ENCODE results near the gene DOLK. TPM values are rescaled to one million over a fixed set of nuclear protein-coding genes. Genes with fewer than 3 reads are reported as not detected.

The DOLK gene
- total and polyA plus RNA-seq, 10 of the 15 experiments (the other 5 are each of a cell fraction or from before 2014, with no cell fraction given) = 1.9 to 18.2 (median 9.1) TPM

GRCh38 chr9:128911529-128912035 is 35.8 kb downstream of the DOLK start:
- SMC1A ChIA-PET (ENCODE audit: uncharacterized antibody, unreplicated experiment) = no interaction called here
- in situ Hi-C loops (cut with MboI) (no loop called here), intact Hi-C loops (cut with micrococcal nuclease; ENCODE audit: unreplicated experiment) (no loop called here)
- H2AFZ ChIP-seq (ENCODE audit: control insufficient read depth, low read depth, low read length) = no peak overlapping the region
- 84% methylated on average over 8 of the region's 8 CpGs for WGBS (ENCODE audit: insufficient coverage, insufficient replicate concordance, low lambda C conversion rate, missing lambda C conversion rate)
- H3K27me3 ChIP-seq (replicated peaks in 1 of 2; ENCODE audit: control insufficient read depth in 2 of 2, insufficient read depth in 2 of 2, low read length in 1 of 2) = no peaks in the 10 kb centered on the region
- POLR2A ChIA-PET = no interaction called here
- CTCF ChIA-PET = interaction anchor here (1.2 to 1.5 kb wide), 2 partner anchors 15 to 17 kb away, joined by 3 read pairs; no protein-coding TSS in a partner anchor
- BruUV-seq (replicated peaks) = no TSS peak
- FAIRE-seq = no peak
- H3K27ac ChIP-seq (ENCODE audit: control insufficient read depth, insufficient read depth) = no peak overlapping the region
- DNase-seq (ENCODE audit: low read depth, low spot score) = no peak
- H3K9me3 ChIP-seq (replicated peaks; ENCODE audit: control insufficient read depth, insufficient read depth, low read length) = no peaks in the 10 kb centered on the region
- no peak for ATAC-seq
- peaks cover 9 to 36% of the 10 kb centered on the region in 2 experiments; a peak in 3 of 4 replicates for H3K36me3 ChIP-seq (ENCODE audit: control insufficient read depth in 2 of 2, insufficient read depth in 2 of 2, low read length in 1 of 2)
- H3K4me1 ChIP-seq (ENCODE audit: control insufficient read depth, insufficient read depth, low read length) = no peaks in the 10 kb centered on the region
- no peak overlapping the region for H3K9ac ChIP-seq (ENCODE audit: control insufficient read depth, insufficient read depth, low read length)
- no peaks in the 10 kb centered on the region for H4K20me1 ChIP-seq (ENCODE audit: control insufficient read depth, insufficient read depth)
- H3K4me3 ChIP-seq = no peak overlapping the region
- H3K4me2 ChIP-seq (ENCODE audit: control insufficient read depth, insufficient read depth) = no peak overlapping the region
- no peak for TF ChIP-seq HDAC6 (IDR thresholded peaks at IDR 0.05; ENCODE audit: unreplicated experiment)
- TF ChIP-seq ZNF274 (IDR thresholded peaks at IDR 0.05; ENCODE audit: insufficient read depth, insufficient read length) = no peak
- no peak for TF ChIP-seq SP1 (IDR thresholded peaks at IDR 0.05; ENCODE audit: low read depth, low read length)
- TF ChIP-seq POLR2A (IDR thresholded peaks at IDR 0.05; ENCODE audit: low read depth, low read length) = no peak
- no peak for TF ChIP-seq SMAD5 (IDR thresholded peaks at IDR 0.05; ENCODE audit: low read depth)
- no peak for TF ChIP-seq ZNF24 (IDR thresholded peaks at IDR 0.05)
- no peak for TF ChIP-seq NKRF (conservative IDR thresholded peaks at IDR 0.05)
- no peak for TF ChIP-seq BCL11A (IDR thresholded peaks at IDR 0.05; ENCODE audit: low read depth, low read length)
- no peak for TF ChIP-seq ETV6 (conservative IDR thresholded peaks at IDR 0.05 in 1 of 2, IDR thresholded peaks at IDR 0.05 in 1 of 2; ENCODE audit: borderline replicate concordance in 1 of 2, low read depth in 1 of 2)
- TF ChIP-seq E4F1 (IDR thresholded peaks at IDR 0.05; ENCODE audit: borderline replicate concordance, partially characterized antibody) = no peak
- TF ChIP-seq CHD4 (IDR thresholded peaks at IDR 0.05) = no peak
- TF ChIP-seq, protein P1, sequence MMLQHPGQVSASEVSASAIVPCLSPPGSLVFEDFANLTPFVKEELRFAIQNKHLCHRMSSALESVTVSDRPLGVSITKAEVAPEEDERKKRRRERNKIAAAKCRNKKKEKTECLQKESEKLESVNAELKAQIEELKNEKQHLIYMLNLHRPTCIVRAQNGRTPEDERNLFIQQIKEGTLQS (IDR thresholded peaks at IDR 0.05; ENCODE audit: borderline replicate concordance, extremely low read depth, low read depth, low read length) = no peak
- TF ChIP-seq, protein P2, sequence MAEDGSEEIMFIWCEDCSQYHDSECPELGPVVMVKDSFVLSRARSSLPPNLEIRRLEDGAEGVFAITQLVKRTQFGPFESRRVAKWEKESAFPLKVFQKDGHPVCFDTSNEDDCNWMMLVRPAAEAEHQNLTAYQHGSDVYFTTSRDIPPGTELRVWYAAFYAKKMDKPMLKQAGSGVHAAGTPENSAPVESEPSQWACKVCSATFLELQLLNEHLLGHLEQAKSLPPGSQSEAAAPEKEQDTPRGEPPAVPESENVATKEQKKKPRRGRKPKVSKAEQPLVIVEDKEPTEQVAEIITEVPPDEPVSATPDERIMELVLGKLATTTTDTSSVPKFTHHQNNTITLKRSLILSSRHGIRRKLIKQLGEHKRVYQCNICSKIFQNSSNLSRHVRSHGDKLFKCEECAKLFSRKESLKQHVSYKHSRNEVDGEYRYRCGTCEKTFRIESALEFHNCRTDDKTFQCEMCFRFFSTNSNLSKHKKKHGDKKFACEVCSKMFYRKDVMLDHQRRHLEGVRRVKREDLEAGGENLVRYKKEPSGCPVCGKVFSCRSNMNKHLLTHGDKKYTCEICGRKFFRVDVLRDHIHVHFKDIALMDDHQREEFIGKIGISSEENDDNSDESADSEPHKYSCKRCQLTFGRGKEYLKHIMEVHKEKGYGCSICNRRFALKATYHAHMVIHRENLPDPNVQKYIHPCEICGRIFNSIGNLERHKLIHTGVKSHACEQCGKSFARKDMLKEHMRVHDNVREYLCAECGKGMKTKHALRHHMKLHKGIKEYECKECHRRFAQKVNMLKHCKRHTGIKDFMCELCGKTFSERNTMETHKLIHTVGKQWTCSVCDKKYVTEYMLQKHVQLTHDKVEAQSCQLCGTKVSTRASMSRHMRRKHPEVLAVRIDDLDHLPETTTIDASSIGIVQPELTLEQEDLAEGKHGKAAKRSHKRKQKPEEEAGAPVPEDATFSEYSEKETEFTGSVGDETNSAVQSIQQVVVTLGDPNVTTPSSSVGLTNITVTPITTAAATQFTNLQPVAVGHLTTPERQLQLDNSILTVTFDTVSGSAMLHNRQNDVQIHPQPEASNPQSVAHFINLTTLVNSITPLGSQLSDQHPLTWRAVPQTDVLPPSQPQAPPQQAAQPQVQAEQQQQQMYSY (CRISPR knock-in tag; IDR thresholded peaks at IDR 0.05) = no peak
- TF ChIP-seq HCFC1 (IDR thresholded peaks at IDR 0.05; ENCODE audit: low read length) = no peak
- TF ChIP-seq LARP7 (IDR thresholded peaks at IDR 0.05) = no peak
- RAD21 ChIA-PET (ENCODE audit: unreplicated experiment) = no interaction called here
- H3K79me2 ChIP-seq (ENCODE audit: control insufficient read depth, insufficient read depth, low read length) = no peaks in the 10 kb centered on the region
